Medulla oblongata (tissue), 1 donor: ENCODE data around the gene SGSH.
A peak's percentile ranks its signal among the peaks of the same experiment; 100 is the strongest.

Experiments
- DNase-seq: peaks from one replicate; pipeline ENCODE4 v3.0.0-alpha.2; 2015; ENCODE audit errors: extremely low spot score

The SGSH gene

GRCh38 chr17:80183581-80184422 is 36.3 kb downstream of the SGSH start:
- DNase-seq: no peak

GRCh38 chr17:80182845-80183223 is 37.3 kb downstream of the SGSH start:
- DNase-seq: no peak

GRCh38 chr17:80182118-80182844 is 37.9 kb downstream of the SGSH start:
- DNase-seq: no peak

GRCh38 chr17:80181431-80181830 is 38.7 kb downstream of the SGSH start:
- no peak for DNase-seq

GRCh38 chr17:80180192-80180591 is 39.9 kb downstream of the SGSH start:
- DNase-seq: no peak

GRCh38 chr17:80177986-80178595 is 42.0 kb downstream of the SGSH start:
- DNase-seq: no peak

GRCh38 chr17:80176757-80177156 is 43.4 kb downstream of the SGSH start:
- no peak for DNase-seq

- no peak for DNase-seq
These were observed 46.2 kb downstream of the SGSH start for GRCh38 chr17:80173916-80174315.

GRCh38 chr17:80173126-80173525 is 47.0 kb downstream of the SGSH start:
- no peak for DNase-seq

- no peak for DNase-seq
These were observed 48.5 kb downstream of the SGSH start for GRCh38 chr17:80171681-80172080.

- peak; percentile 7 for DNase-seq
These were observed 50.2 kb downstream of the SGSH start, which contains the start of gene CARD14 for GRCh38 chr17:80169784-80170500. TSS of gene CARD14 (plus strand) at chr17:80170030. CDS start at chr17:80181439, 11,409 bp downstream.

- DNase-seq: no peak
These were observed 51.0 kb downstream of the SGSH start for GRCh38 chr17:80169107-80169506.

GRCh38 chr17:80168371-80168770 is 51.8 kb downstream of the SGSH start:
- no peak for DNase-seq

GRCh38 chr17:80166446-80166845 is 53.7 kb downstream of the SGSH start:
- DNase-seq: no peak

- DNase-seq: peak; percentile 10
These were observed 55.9 kb downstream of the SGSH start for GRCh38 chr17:80164185-80164584.

GRCh38 chr17:80163336-80163735 is 56.8 kb downstream of the SGSH start:
- DNase-seq: no peak

- DNase-seq: no peak
These were observed 59.6 kb downstream of the SGSH start for GRCh38 chr17:80160536-80160935.
